SK-N-SH (cell line): ENCODE data around the gene OAF. TPM values are rescaled to one million over a fixed set of nuclear protein-coding genes. Genes with fewer than 3 reads are reported as not detected.

Source experiments
- CTCF ChIA-PET: fragments of 300-600, 350-600 bp; formaldehyde crosslinking; extraction: SDS; loops from one replicate; lab custom pipeline; 2021; lab: Yijun Ruan, JAX
- POLR2A ChIA-PET: fragments of 350-600 bp; sonication (Branson Sonifier 250); formaldehyde crosslinking; extraction: SDS; loops from one replicate; lab custom pipeline; 2020; ENCODE audit warnings: antibody characterized with exemption, inconsistent platforms; lab: Yijun Ruan, JAX
- DNase-seq: peaks from one replicate; pipeline ENCODE4 v3.0.0; 2012
- H2AFZ ChIP-seq: fragments of 200-600 bp; sonication (generic); 2 replicates; pipeline ENCODE4 v1.8.1; 2016; ENCODE audit warnings: antibody characterized with exemption, mild to moderate bottlenecking, low read depth
- H3F3A ChIP-seq: fragments of 200-600 bp; sonication (generic); replicated peaks from 2 replicates; pipeline ENCODE3; 2016; ENCODE audit warnings: antibody characterized with exemption, mild to moderate bottlenecking; ENCODE audit not compliant: insufficient read depth
- H3K27ac ChIP-seq, 2 experiments: fragments of 200-500 bp in 1 of 2; fragments of 200-600 bp in 1 of 2; sonication (Bioruptor generic) in 1 of 2; sonication (generic), shearing (Covaris generic) in 1 of 2; 2 replicates each; pipeline versions ENCODE4 v1.5.1 to v1.6.1; 2014 to 2016; ENCODE audit warnings: low read depth in 2 of 2, inconsistent platforms in 1 of 2, low read length in 1 of 2, mild to moderate bottlenecking in 1 of 2, mixed read lengths in 1 of 2
- H3K27me3 ChIP-seq: fragments of 200-600 bp; sonication (generic), shearing (Covaris generic); 2 replicates; pipeline ENCODE4 v1.6.1; 2016; ENCODE audit warnings: mixed run types; ENCODE audit not compliant: insufficient read depth
- H3K36me3 ChIP-seq, 2 experiments: fragments of 200-500 bp in 1 of 2; fragments of 200-600 bp in 1 of 2; sonication (Bioruptor generic) in 1 of 2; sonication (generic) in 1 of 2; replicated peaks in 1 of 2; 2 replicates each; pipeline versions ENCODE3 to v1.5.1; 2014 to 2016; ENCODE audit warnings: low read length in 1 of 2, mild to moderate bottlenecking in 1 of 2; ENCODE audit not compliant: insufficient read depth in 2 of 2, control insufficient read depth in 1 of 2
- H3K4me1 ChIP-seq, 2 experiments: fragments of 200-500 bp in 1 of 2; fragments of 200-600 bp in 1 of 2; sonication (Bioruptor generic) in 1 of 2; sonication (generic), shearing (Covaris generic) in 1 of 2; 2 replicates each; pipeline versions ENCODE4 v1.5.1 to v1.6.1; 2014 to 2016; ENCODE audit warnings: low read depth in 1 of 2, low read length in 1 of 2, mixed run types in 1 of 2; ENCODE audit not compliant: insufficient read depth in 2 of 2, control insufficient read depth in 1 of 2
- H3K4me2 ChIP-seq: fragments of 200-600 bp; sonication (generic), shearing (Covaris generic); 2 replicates; pipeline ENCODE4 v1.6.1; 2017; ENCODE audit warnings: mixed run types
- H3K4me3 ChIP-seq, 2 experiments: fragments of 200-500 bp in 1 of 2; fragments of 200-600 bp in 1 of 2; sonication (Bioruptor generic) in 1 of 2; sonication (generic), shearing (Covaris generic) in 1 of 2; 2 replicates each; pipeline versions ENCODE4 v1.5.1 to v1.8.1; 2014 to 2016; ENCODE audit warnings: low read depth in 2 of 2, inconsistent platforms in 1 of 2, low read length in 1 of 2, mild to moderate bottlenecking in 1 of 2, mixed read lengths in 1 of 2, moderate library complexity in 1 of 2
- H3K79me2 ChIP-seq: fragments of 200-600 bp; sonication (generic); 2 replicates; pipeline ENCODE4 v1.8.1; 2017; ENCODE audit warnings: mild to moderate bottlenecking; ENCODE audit not compliant: insufficient read depth
- H3K9ac ChIP-seq: fragments of 200-600 bp; sonication (generic); 2 replicates; pipeline ENCODE4 v1.6.1; 2017; ENCODE audit warnings: mixed run types
- H3K9me2 ChIP-seq: fragments of 200-600 bp; sonication (generic); 2 replicates; pipeline ENCODE4 v1.6.1; 2017; ENCODE audit warnings: mixed run types
- H3K9me3 ChIP-seq: fragments of 200-600 bp; sonication (generic); 2 replicates; pipeline ENCODE4 v1.6.1; 2017; ENCODE audit warnings: mixed run types, mild to moderate bottlenecking, moderate library complexity
- H4K20me1 ChIP-seq: fragments of 200-600 bp; sonication (generic); 2 replicates; pipeline ENCODE4 v1.6.1; 2017; ENCODE audit warnings: mild to moderate bottlenecking, mixed run types; ENCODE audit not compliant: insufficient read depth
- CHD2 ChIP-seq: fragments of 150-350 bp; IDR thresholded peaks from 2 replicates; pipeline ENCODE4 v1.6.1; 2018; ENCODE audit warnings: low read length; ENCODE audit not compliant: partially characterized antibody
- CTCF ChIP-seq: fragments of 200-600 bp; sonication (generic); IDR thresholded peaks from 2 replicates; pipeline ENCODE4 v1.6.1; 2017; ENCODE audit warnings: antibody characterized with exemption, mild to moderate bottlenecking, moderate library complexity
- EZH2phosphoT487 ChIP-seq: fragments of 200-600 bp; sonication (generic); IDR thresholded peaks from 2 replicates; pipeline ENCODE4 v1.6.1; 2017; ENCODE audit warnings: low read depth, mixed run types, mild to moderate bottlenecking, antibody characterized with exemption, moderate library complexity, borderline replicate concordance
- FOXM1 ChIP-seq: IDR thresholded peaks from 2 replicates; pipeline ENCODE4 v1.4.0; 2012; ENCODE audit warnings: low read depth, mild to moderate bottlenecking
- MEF2A ChIP-seq: IDR thresholded peaks from 2 replicates; pipeline ENCODE4 v1.4.0; 2012; ENCODE audit warnings: low read depth, borderline replicate concordance
- NRF1 ChIP-seq: IDR thresholded peaks from 2 replicates; pipeline ENCODE4 v1.6.1; 2012; ENCODE audit warnings: low read depth, mild to moderate bottlenecking, low read length
- POLR2AphosphoS5 ChIP-seq: IDR thresholded peaks from 2 replicates; pipeline ENCODE4 v1.6.1; 2012; ENCODE audit warnings: low read depth, low read length
- RAD21 ChIP-seq: IDR thresholded peaks from 2 replicates; pipeline ENCODE4 v1.6.1; 2012; ENCODE audit warnings: mild to moderate bottlenecking, low read length
- RCOR1 ChIP-seq: fragments of 150-350 bp; IDR thresholded peaks from 2 replicates; pipeline ENCODE4 v1.6.1; 2017; ENCODE audit warnings: antibody characterized with exemption, low read length
- TAF1 ChIP-seq: IDR thresholded peaks from 2 replicates; pipeline ENCODE4 v1.6.1; 2012; ENCODE audit warnings: low read depth, mild to moderate bottlenecking, low read length, moderate library complexity, borderline replicate concordance
- TCF12 ChIP-seq: IDR thresholded peaks from 2 replicates; pipeline ENCODE4 v1.4.0; 2012
- TEAD4 ChIP-seq: IDR thresholded peaks from 2 replicates; pipeline ENCODE4 v1.4.0; 2012; ENCODE audit warnings: mild to moderate bottlenecking, borderline replicate concordance; ENCODE audit not compliant: insufficient read depth
- USF2 ChIP-seq: fragments of 150-350 bp; IDR thresholded peaks from 2 replicates; pipeline ENCODE4 v1.6.1; 2017; ENCODE audit warnings: antibody characterized with exemption, low read length, low read depth, borderline replicate concordance
- YY1 ChIP-seq: IDR thresholded peaks from 2 replicates; pipeline ENCODE4 v1.4.0; 2012; ENCODE audit warnings: low read depth, mild to moderate bottlenecking
- ZBTB33 ChIP-seq: IDR thresholded peaks from 2 replicates; pipeline ENCODE4 v1.4.0; 2012; ENCODE audit warnings: low read depth, borderline replicate concordance
- WGBS: methylation state at CpG from one replicate; pipeline ENCODE4 v1.1.6; 2017; ENCODE audit warnings: low lambda C conversion rate; 5-methylcytosine and 5-hydroxymethylcytosine counted together
- polyA plus RNA-seq, 3 experiments: library from polyadenylated mRNA; depleted of rRNA; stranded (reverse); fragments of >200 nt; gene quantifications; 2 replicates each; pipeline ENCODE4 v1.2.3, GENCODE V29; 2012
- TF ChIP-seq, protein P1 (sequence below): IDR thresholded peaks from 2 replicates; pipeline ENCODE4 v1.4.0; 2012; ENCODE audit warnings: low read depth
- TF ChIP-seq, protein P2 (sequence below): IDR thresholded peaks from 2 replicates; pipeline ENCODE4 v1.6.1; 2012; ENCODE audit warnings: mild to moderate bottlenecking, low read depth, low read length, moderate library complexity

Gene OAF
- polyA plus RNA-seq, 1 of the 3 experiments (the other 2 are of a cell fraction): 28.0 TPM

- H3K27ac ChIP-seq: no peak overlapping the region
- no peak overlapping the region for H3K9ac ChIP-seq
- no peaks in the 10 kb centered on the region for H3K36me3 ChIP-seq
- H3K9me2 ChIP-seq: no peaks in the 10 kb centered on the region
- ChIA-PET POLR2A (interaction anchor here (0.6 kb wide), 1 partner anchor 336 kb away, joined by 3 read pairs; no protein-coding TSS in a partner anchor), CTCF (interaction anchor here (1.1 to 1.3 kb wide), 2 partner anchors 12 to 101 kb away, joined by 4 to 6 read pairs; no protein-coding TSS in a partner anchor)
- no peak overlapping the region for H2AFZ ChIP-seq
- TF ChIP-seq CTCF (no peak), YY1 (no peak), TAF1 (no peak), CHD2 (no peak), ZBTB33 (no peak)
- TF ChIP-seq, protein P1, sequence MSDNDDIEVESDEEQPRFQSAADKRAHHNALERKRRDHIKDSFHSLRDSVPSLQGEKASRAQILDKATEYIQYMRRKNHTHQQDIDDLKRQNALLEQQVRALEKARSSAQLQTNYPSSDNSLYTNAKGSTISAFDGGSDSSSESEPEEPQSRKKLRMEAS: no peak
- H3K4me1 ChIP-seq: peaks cover 0 to 10% of the 10 kb centered on the region in 2 experiments; a peak in 1 of 4 replicates
- H3K4me3 ChIP-seq: no peak overlapping the region
- H3K27me3 ChIP-seq: peaks cover 7% of the 10 kb centered on the region; the same call in 1 of the 2 replicates
- WGBS: 78% methylated on average over 6 of the region's 9 CpGs
- no peak overlapping the region for H3K4me2 ChIP-seq
- H3K79me2 ChIP-seq: no peaks in the 10 kb centered on the region
- DNase-seq: no peak
- H3F3A ChIP-seq: no peaks in the 10 kb centered on the region
- H3K9me3 ChIP-seq: no peaks in the 10 kb centered on the region
- H4K20me1 ChIP-seq: no peaks in the 10 kb centered on the region
These were observed 11.2 kb upstream of the OAF start for GRCh38 chr11:120199613-120200012.

DNA sequence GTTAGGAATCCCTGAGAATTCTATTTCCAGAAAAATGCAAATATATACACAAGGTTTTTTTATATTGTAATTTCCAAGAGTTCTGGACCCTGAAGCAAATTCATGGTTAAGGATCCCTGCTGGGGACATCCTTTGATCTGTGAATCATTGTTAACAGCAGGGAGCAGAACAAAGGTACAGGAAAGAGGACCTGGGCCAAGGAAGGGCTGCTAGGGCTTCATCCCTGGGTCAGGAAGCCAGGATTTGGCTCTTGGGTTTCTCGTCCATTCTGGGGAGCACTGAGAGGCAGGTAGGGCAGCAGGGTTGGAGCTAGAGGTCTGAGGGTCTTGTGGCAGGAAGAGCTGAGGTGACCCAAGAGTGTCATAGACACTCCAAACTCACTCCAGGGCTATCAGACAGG is 10.2 kb upstream of the OAF start:
- Histone ChIP-seq H3K9me2 (no peaks in the 10 kb centered on the region), H3K4me3 (no peak overlapping the region), H3K4me2 (no peak overlapping the region), H3K4me1 (peaks cover 0 to 10% of the 10 kb centered on the region in 2 experiments; a peak in 1 of 4 replicates), H2AFZ (no peak overlapping the region), H3F3A (no peaks in the 10 kb centered on the region), H3K79me2 (no peaks in the 10 kb centered on the region), H3K36me3 (no peaks in the 10 kb centered on the region), H3K9ac (no peak overlapping the region), H3K27me3 (peaks cover 7% of the 10 kb centered on the region; the same call in 1 of the 2 replicates), H3K9me3 (no peaks in the 10 kb centered on the region), H4K20me1 (no peaks in the 10 kb centered on the region), H3K27ac (no peak overlapping the region)
- ChIA-PET POLR2A (no interaction called here), CTCF (interaction anchor here (0.8 kb wide), 1 partner anchor 32 kb away, joined by 3 read pairs; no protein-coding TSS in a partner anchor)
- WGBS: 60% methylated on average over 1 of the region's 1 CpG
- no peak for DNase-seq
- TF ChIP-seq EZH2phosphoT487 (no peak), CHD2 (no peak), TAF1 (no peak), TCF12 (no peak), RCOR1 (no peak), POLR2AphosphoS5 (no peak), FOXM1 (no peak), MEF2A (no peak), USF2 (no peak), NRF1 (no peak), YY1 (no peak), RAD21 (no peak), TEAD4 (no peak)
- TF ChIP-seq, protein P2, sequence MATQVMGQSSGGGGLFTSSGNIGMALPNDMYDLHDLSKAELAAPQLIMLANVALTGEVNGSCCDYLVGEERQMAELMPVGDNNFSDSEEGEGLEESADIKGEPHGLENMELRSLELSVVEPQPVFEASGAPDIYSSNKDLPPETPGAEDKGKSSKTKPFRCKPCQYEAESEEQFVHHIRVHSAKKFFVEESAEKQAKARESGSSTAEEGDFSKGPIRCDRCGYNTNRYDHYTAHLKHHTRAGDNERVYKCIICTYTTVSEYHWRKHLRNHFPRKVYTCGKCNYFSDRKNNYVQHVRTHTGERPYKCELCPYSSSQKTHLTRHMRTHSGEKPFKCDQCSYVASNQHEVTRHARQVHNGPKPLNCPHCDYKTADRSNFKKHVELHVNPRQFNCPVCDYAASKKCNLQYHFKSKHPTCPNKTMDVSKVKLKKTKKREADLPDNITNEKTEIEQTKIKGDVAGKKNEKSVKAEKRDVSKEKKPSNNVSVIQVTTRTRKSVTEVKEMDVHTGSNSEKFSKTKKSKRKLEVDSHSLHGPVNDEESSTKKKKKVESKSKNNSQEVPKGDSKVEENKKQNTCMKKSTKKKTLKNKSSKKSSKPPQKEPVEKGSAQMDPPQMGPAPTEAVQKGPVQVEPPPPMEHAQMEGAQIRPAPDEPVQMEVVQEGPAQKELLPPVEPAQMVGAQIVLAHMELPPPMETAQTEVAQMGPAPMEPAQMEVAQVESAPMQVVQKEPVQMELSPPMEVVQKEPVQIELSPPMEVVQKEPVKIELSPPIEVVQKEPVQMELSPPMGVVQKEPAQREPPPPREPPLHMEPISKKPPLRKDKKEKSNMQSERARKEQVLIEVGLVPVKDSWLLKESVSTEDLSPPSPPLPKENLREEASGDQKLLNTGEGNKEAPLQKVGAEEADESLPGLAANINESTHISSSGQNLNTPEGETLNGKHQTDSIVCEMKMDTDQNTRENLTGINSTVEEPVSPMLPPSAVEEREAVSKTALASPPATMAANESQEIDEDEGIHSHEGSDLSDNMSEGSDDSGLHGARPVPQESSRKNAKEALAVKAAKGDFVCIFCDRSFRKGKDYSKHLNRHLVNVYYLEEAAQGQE: no peak
